Activated T-helper 17 cell treated with anti-CD3 and anti-CD28 coated beads, Interleukin-2, amount 50 U/mL, for 72 hours (primary cell): ENCODE measurements around the gene SF3B3. TPM values are rescaled to one million over a fixed set of nuclear protein-coding genes. Genes with fewer than 3 reads are reported as not detected.

Experiments
- total RNA-seq, 2 donors: library from RNA; stranded (reverse); gene quantifications; one replicate each; pipeline ENCODE4 v1.2.3, GENCODE V29; 2022

SF3B3 gene
- total RNA-seq, 2 donors from 2014 or later: 343 to 576 TPM

Other genes with a start within 250 kb of the SF3B3 start
- 10 to 100 TPM; 52.1 to 80.6 TPM for gene AARS1, start 234.3 kb upstream of the SF3B3 start, total RNA-seq
- 10 to 100 TPM; 35.2 to 35.4 TPM for gene DDX19B, start 224.6 kb upstream of the SF3B3 start, total RNA-seq
- gene DDX19A, start 176.9 kb upstream of the SF3B3 start, total RNA-seq: 10 to 100 TPM; 40.3 to 52.6 TPM
- 10 to 100 TPM; 14.5 to 18.6 TPM for gene ST3GAL2, start 84.7 kb upstream of the SF3B3 start, total RNA-seq
- 10 to 100 TPM in 1 of 2 donors, 1 to 10 TPM in 1; 8.2 to 13.9 TPM for gene FCSK, start 69.2 kb upstream of the SF3B3 start, total RNA-seq
- gene COG4, start 262 bp upstream of the SF3B3 start, total RNA-seq: 10 to 100 TPM; 31.2 to 31.5 TPM
- not detected for gene IL34, start 122.7 kb downstream of the SF3B3 start, total RNA-seq
- gene MTSS2, start 162.2 kb downstream of the SF3B3 start, total RNA-seq: under 1 TPM; 0.11 to 0.67 TPM